Stimulated activated CD4-positive, alpha-beta T cell treated with anti-CD3 and anti-CD28 coated beads, Interleukin-15, amount 100 ng/mL, for 24 hours (primary cell): ENCODE measurements around the gene BAZ2B.
"Not testable (repeated sequence)": the region's sequence is repeated elsewhere in the genome, so short reads cannot be mapped to it uniquely, and the experiment has no call there.

Experiments used
- DNase-seq: peaks from one replicate; pipeline ENCODE4 v3.0.0-alpha.2; 2020

BAZ2B gene

DNA sequence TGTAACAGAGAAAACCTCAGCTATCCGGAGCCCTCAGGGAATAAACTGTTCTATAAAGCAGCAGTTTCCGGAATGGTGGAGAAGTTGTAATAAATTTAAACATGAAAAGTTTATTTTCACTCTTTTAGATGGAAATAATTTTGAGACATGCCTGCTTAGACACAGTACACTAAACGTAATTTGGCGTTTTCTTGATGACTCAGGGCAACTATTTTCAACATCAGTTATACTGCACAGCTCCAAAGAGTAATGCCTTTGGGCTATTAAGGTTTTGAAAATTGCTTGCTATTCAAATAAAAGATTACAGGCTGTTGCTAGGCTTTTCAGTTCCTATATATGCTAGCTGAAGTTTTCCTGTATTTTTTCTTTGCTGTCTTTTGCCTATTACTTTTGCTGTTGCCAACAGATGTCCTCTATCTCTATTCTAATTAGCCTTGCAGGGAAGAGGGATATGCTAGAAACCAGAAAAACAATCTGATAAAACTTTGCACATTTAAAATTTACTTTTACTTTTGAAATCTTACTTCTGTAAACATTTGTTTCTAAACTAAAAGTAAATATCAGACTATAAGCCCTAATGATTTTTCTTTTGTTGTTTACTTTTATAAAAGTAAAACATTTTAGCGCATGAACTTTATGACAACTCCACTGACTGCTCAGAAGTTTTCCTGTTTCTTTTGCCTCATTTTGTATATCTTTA lies 216.5 kb downstream of the BAZ2B start:
- no peak for DNase-seq

DNA sequence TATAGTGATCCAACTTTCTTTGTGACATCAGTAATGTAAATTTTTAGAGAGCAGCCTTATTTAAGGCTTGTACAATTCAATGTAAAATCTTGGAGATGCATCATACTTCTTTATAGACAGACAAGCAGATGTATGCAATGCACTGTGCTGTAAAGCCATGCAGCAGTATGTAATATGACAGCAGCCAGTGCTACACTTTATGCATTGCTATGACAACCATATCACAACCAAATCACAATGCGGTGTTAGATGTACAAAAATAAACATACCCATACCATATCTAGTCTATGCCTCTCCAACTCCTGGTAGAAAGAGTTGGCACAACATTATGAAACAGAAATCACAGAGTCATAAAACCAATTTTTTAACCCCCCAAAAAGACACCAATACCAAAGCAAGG lies 219.5 kb downstream of the BAZ2B start:
- no peak for DNase-seq

DNA sequence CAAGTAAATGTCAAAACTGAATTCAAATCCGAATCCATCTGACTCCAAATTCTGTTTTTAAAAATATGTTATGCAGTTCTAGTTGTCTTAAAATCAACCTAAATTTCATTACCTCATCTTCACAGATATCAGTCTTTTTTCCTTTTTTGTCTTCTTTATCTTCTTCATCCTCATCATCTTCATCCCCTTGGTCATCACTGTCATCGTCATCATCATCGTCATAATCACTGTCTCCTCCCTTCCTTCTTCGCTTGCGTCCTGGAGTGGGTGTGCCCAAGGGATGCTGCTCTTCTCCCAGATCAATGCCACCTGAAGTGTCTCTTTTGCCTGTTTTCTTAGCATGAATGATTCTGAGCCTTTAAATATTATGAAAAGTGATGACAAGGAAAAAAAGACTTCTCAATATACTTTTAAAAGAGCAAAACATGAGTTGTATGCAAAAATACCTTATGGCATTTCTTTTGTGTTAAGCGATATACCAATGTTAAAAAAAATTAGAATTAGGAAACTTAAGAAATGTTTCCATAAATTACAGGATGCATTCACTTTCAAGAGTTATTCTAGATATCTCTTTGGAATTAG lies 233.8 kb downstream of the BAZ2B start:
- no peak for DNase-seq

DNA sequence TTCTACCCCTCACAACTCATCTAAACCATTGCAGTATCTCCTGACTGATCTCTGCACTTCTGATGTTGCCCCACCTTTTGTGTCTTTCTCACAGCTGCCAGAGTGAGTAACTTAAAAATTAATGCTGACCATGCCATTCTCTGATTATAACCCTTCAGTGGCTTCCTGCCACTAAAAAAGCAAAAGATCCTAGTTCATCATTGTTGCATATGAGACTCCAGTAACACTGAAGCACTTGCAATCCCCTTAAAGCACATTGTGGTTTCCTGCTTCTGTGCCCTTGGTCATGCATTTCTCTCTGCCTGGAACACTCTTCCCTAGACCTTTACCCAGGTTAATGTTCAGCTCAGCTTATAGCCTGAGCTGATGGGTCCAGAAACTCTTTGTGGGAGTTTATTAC lies 234.8 kb downstream of the BAZ2B start:
- DNase-seq = no peak

DNA sequence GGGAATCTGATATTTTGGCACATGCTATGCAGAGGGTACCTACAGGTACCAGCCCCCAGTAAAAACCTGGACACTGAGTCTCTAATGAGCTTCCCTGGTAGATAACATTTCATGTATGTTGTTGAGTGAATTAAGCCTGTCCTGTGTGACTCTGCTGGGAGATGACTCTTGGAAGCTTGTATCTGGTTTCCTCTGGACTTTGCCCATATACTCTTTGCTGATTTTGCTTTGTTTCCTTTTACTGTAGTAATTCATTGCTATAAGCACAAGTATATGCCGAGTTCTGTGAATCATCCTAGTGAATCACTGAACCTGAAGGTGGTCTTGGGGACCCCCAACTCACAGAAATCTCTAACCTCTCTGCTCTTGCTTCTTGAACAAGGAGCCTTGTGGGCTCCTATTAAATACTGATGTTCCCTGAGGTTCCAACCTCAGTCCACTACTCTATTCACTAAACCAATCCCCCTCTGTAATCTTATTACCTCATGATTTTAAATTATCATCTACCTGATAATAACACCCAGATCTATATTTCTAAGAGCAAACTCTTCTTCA lies 235.6 kb downstream of the BAZ2B start:
- DNase-seq = no peak

DNA sequence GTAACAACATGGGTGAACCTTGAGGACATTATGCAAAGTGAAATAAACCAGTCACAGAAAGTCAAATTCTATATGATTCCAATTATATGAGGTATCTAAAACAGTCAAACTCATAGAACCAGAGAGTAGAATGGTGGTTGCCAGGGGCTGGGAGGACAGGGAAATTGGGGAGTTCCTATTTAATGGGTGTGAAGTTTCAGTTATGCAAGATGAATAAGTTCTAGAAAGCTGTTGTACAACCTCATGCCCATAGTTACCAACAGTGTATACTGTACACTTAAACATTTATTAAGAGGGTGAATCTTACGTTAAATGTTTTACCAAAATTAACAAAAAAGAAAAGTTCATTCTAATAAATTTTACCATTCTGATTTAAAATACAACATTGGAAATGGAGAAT lies 237.2 kb downstream of the BAZ2B start:
- no peak for DNase-seq

DNA sequence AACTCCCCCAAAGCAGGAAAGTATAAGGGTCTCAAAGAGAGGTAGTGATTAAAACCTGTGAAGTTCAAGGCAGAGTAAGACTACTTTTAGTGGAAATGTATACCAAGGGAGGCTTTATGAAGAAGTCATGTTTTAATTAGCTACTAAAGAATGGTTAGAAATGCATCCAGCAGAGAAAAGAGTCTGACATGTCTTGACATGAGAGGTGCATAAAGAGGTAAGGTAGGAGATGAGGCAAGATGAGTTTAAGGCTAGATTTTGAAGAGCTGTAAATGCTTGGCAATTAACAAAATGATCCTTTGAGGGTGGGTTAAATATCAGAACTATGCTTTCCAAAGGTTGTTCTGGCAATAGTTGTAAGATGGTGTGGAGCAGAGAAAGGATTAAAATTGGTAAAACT lies 241.1 kb downstream of the BAZ2B start:
- DNase-seq = no peak

DNA sequence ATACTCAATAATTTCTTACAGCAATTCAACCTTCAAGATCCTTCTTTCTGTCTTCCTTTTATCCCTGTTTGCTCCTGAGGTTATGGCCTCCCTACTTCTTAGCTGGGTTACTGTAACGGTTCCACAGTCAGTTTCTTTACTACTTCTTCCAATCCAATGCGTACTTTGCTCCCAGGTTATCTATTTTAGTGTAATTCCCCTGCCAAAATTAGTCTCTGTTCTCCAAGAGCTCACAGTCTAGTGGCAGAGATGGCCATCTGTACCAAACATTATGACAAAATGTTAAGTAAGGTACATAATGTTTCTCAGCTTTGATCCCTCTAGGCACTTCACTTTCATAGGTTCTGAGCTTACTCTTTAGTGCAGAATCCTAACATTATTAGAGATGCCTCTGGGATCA lies 244.8 kb downstream of the BAZ2B start:
- no peak for DNase-seq

DNA sequence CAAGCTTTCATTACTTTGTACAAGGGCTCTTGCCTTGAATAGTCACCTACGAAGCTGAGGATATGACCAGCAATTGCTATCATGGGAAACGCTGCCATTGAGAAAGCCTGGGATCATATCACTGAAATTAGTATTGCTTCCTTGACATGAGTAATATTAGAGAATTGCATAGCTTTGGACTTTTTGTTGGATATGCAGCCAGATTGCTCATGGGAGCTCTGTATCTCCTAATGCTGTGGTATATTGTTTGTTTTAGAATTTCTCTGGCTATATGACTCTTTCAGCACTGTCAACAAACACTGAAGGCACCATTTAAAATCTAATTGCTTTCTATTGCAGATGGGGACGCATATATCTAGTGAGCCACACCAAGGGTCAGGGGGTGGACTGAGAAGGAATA lies 249.8 kb downstream of the BAZ2B start:
- DNase-seq = no peak

DNA sequence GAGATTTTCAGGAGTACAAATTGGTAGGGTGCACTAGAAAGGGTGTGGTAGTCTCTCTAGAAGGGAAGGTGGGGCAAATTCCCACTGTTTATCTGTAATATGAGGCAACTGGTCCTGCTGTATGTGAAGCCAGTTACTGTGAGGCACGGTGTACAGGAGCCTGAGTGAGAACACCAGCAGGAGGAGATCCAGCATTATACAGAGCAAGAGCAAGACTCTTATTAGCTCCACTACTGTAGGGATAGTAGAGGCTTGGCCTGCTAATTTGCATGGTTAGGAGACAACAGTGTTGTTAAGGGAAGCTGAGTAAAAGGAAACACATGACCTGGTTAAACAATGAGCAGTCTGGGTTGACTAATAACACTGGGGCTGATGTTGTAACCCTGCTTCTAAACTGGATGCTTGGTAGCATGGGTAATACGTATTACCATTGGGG lies 253.5 kb downstream of the BAZ2B start:
- no peak for DNase-seq

DNA sequence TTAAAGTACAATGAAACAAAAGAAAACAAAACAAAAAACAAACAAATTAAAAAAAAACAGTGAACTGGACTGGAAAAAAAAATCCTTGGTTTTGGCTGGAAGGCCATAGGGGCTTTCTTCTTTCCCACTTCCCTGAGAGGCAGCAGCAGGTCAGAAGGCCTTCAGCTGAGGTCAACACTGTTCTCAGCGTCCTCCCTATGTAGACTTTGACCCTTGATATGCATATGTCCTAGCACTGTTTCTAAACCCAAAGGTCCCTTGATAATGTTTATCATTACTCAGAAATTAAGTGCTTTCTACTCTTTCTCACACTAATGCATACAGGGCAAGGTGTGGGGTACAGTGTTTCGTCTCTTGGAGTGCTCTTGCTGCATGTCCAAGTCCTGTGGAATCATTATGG lies 254.3 kb downstream of the BAZ2B start:
- DNase-seq = no peak

DNA sequence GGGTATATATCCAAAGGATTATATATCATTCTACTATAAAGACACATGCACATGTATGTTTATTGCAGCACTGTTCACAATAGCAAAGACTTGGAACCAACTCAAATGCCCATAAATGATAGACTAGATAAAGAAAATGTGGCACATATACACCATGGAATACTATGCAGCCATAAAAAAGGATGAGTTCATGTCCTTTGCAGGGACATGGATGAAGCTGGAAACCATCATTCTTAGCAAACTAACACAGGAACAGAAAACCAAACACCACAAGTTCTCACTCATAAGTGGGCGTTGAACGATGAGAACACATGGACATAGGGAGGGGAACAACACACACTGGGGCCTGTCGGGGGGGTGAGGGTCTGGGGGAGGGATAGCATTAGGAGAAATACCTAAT lies 254.7 kb downstream of the BAZ2B start:
- DNase-seq = not testable (repeated sequence)

DNA sequence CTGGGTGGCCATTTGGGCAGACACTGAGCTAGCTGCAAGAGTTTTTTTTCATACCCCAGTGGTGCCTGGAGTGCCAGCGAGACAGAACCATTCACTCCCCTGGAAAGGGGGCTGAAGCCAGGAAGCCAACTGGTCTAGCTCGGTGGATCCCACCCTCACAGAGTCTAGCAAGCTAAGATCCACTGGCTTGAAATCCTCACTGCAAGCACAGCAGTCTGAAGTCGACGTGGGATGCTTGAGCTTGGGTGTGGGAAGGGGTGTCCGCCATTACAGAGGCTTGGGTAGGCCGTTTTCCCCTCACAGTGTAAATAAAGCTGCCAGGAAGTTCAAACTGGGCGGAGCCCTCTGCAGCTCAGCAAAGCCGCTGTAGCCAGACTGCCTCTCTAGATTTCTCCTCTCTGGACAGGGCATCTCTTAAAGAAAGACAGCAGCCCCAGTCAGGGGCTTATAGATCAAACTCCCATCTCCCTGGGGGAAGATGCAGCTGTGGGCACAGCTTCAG lies 260.2 kb downstream of the BAZ2B start:
- DNase-seq = no peak

DNA sequence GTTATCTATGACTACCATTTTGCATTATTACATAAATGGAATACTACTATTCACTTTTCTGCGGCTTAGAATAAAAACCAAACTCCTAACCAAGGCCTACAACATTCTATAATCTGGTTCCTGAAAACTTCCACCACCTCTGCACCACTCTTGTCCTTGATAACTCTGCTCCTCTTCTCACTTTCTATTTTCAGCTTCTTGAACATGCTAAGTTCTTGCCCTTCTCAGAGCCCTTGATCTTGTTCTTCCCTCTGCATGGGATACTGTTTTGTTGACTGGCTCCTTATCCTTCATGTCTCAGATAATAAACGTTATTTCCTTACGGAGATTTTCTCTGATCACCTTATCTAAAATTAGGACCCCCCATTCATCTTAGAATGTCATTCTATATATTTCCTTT lies 264.4 kb downstream of the BAZ2B start:
- no peak for DNase-seq

DNA sequence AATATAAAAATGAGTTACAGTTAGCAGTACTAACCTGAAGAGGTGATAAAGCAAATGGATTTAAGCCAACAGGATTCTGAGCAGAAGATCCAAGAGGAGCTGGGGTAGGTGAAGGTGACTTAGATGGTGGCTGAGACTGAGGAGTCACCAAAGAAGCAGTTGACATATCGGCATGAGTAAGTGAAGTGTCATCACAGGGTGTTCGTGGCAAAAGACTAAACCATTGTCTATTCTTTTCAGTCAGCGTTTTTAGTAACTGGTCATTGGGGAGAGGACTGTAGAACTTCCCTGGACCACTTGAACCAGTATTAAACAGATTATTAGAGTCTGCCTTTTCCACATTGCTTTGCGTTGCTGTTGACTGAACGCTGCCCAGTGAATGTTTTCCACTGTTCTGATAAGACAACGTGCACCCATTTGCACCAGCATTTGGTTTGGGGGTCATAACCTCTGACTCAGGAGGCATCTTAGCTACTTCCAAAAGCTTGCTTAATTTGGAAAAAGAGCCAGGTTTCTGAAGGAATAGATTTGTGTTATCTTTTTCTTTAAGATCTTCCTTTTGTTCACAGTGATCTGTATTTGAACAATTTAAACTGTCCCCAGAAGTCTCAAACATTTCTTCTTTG lies 266.6 kb downstream of the BAZ2B start:
- no peak for DNase-seq

DNA sequence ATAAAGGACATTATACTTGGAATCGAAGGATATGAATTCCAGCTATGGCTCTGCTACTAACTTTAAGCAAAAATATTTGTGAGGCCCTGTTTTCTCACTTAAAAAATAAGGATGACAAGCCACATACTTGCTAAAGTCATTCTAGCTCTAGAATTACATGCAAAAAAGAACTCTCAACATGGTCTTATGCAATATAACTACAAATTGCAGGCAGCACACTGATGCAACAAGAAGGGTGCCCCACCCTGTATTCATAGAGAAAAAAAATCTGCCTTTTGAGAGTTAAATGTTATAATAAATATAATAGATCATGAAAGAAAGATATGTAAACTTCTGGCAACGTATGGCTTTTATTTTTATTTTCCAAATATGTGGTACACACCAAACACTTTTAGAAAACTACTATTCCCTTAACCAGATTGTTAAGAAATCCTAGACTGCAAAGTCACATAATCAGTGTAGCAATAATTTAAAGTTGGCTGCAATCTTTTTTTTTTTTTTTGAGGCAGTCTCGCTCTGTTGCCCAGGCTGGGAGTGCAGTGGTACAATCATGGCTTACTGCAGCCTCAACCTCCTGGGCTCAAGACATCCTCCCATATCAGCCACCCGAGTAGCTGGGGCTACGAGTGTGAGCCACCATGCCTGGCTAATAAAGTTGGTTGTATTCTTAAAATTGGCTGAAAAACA lies 289.6 kb downstream of the BAZ2B start:
- no peak for DNase-seq

DNA sequence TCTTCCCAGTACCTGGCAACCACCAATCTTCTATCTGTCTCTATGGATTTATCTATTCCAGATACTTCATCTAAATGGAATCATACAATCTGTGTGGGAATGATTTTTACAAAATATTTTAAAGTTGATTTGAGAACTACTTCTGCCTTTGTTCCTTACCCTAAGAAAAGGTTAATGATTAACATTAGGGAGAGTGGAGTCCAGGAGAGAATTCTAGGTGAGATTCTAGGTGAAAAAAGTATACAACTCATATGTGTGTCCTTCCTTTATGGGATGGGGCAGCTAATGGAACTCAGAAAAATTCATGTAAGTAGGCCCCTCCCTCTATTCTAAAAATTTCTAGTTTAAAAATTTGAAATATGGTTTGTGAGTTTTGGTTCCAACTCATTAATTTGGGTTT lies 293.9 kb downstream of the BAZ2B start:
- DNase-seq = no peak

DNA sequence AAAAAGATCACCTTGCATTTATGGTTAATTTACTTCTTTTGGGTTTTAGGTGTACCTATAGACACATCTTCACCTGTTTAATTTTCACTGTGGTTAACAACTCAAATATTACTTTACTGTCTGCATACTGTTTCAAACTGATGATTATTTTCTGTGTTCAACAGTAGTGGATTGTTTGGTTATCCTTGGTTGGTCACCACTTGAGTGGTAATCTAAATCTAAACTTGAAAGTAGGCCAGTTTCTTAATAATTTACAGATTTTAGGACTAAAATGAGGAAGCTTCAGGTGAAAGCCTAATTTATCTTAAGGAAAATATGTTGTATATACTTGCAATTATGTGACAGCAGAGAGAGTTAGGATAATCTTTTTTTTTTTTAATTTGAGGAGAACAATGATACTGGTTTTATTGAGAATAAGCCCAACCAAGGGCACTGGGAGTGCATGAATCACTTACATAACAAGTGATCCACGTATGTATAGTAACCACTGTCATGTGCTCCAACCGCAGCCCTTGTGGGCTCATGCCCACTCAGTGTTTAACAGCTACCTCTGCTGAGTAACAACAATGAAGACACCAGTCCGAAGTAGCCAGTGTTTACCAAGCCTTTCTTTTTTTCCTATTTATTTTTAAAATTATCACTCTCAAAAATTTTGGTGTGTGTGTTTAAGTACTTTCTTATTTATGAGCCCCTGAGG lies 298.8 kb downstream of the BAZ2B start:
- no peak for DNase-seq

DNA sequence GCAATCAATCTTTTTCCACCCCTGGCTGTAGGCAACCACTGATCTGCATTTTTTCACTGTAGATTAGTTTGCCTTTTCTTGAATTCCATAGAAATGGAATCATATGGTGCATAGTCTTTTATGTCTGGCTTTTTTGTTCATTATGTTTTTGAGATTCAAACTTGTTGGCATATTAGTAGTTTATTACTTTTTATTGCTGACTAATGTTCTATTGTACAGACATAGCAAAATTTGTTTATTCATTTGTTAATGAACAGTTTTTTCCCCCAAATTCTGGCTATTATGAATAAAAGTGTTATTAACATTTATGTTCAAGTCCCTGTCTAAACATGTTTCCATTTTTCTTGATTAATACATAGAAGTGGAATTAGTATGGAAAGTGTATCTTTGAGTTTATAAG lies 308.4 kb downstream of the BAZ2B start:
- DNase-seq = no peak

DNA sequence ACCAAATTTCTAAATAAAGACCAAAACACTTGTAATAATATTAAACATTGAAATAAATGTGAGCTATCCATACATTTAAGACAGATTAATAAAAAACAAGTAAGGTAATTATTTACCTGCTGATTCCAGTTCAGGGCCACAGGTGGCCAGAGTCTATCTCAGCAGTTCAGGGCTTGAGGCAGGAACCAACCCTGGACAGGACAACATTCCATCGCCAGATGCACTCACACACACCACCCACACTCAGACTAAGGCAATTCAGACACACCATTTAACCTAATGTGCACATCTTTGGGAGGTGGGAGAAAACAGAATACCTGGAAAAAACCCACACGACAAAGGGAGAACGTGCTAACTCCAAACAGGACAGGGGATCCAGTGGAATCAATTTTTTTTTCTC lies 315.8 kb downstream of the BAZ2B start:
- DNase-seq = no peak

DNA sequence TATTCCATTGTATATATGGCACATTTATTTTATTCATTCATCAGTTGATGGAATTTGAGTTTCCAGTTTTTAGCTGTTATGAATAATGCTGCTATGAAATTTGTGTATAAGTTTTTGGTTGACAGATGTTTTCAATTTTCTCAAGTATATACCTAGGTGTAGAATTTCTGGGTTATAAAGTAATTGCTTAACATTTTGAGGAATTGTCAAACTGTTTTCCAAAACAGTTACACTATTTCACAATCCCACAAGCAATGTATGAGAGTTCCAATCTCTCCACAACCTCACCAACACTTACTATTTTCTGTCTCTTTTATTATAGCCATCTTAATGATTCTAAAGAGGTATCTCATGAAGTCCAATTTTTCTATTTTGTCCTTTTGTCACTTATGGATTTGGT lies 317.4 kb downstream of the BAZ2B start:
- no peak for DNase-seq

DNA sequence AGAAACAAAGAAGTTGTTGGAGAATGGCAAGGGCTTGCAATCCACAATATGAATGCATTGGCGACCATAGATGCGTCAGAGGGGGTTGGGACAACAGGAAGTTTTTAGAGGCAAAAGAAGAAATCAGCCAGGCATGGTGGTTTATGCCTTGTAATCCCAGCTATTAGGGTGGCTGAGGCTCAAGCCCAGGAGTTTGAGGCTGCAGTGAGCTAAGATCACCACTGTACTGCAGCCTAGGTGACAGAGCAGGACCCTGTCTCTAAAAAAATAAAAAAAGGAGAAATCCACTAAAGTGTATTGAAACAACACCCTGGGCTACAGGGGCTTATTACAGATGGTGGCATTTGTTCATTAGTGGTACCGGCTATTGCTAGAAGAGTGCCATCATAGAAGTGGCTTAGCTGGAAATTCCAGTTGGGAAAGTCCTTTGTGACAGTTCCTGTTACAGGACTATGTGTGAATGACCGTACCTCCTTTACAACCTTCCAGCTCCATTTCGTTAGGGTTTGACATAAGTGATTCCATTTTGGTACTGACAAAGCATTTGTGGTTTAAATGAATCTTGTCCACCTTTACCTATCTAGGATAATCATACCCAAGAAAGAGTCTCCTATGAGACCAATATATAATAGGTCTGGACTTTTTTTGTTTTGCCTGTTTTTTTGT lies 319.2 kb downstream of the BAZ2B start:
- no peak for DNase-seq
